Activated B cell treated with CpG ODN at 0.5 μM for 24 hours (primary cell): Measurements from ENCODE around the gene PIP5K1C. TPM values are rescaled to one million over a fixed set of nuclear protein-coding genes. Genes with fewer than 3 reads are reported as not detected.
A peak's percentile ranks its signal among the peaks of the same experiment; 100 is the strongest.

Experiments used
- ATAC-seq: fragments of 200-7000 bp; cut with Tn5 transposase; one replicate; pipeline ENCODE4 v1.10.0; 2021; ENCODE audit warnings: low read depth, mild to moderate bottlenecking, moderate library complexity
- CTCF ChIA-PET: fragments of 350-600 bp; sonication (Branson Sonifier 250); formaldehyde crosslinking; loops from one replicate; lab custom pipeline; 2021; ENCODE audit warnings: antibody characterized with exemption; lab: Charles Lee
- POLR2A ChIA-PET: fragments of 350-600 bp; sonication (Branson Sonifier 250); formaldehyde crosslinking; loops from one replicate; lab custom pipeline; 2021; ENCODE audit warnings: antibody characterized with exemption; lab: Charles Lee
- DNase-seq: peaks from one replicate; pipeline ENCODE4 v3.0.0; 2022
- H3K27ac Mint-ChIP-seq: one replicate; pipeline ENCODE4 v1.8.0; 2020; ENCODE audit warnings: mixed read lengths
- H3K27me3 Mint-ChIP-seq: one replicate; pipeline ENCODE4 v1.8.0; 2021; ENCODE audit warnings: mixed read lengths
- H3K36me3 Mint-ChIP-seq: one replicate; pipeline ENCODE4 v1.8.0; 2021; ENCODE audit warnings: low read depth, mixed read lengths
- H3K4me1 Mint-ChIP-seq: one replicate; pipeline ENCODE4 v1.8.0; 2021; ENCODE audit warnings: mixed read lengths
- H3K4me3 Mint-ChIP-seq: one replicate; pipeline ENCODE4 v1.8.0; 2020; ENCODE audit warnings: mild to moderate bottlenecking, mixed read lengths
- H3K9me3 Mint-ChIP-seq: one replicate; pipeline ENCODE4 v1.8.0; 2020; ENCODE audit warnings: mixed read lengths
- CTCF ChIP-seq: fragments of 200-600 bp; IDR thresholded peaks from one replicate; pipeline ENCODE4 v1.8.0; 2022; ENCODE audit warnings: antibody characterized with exemption, mild to moderate bottlenecking
- intact Hi-C: fragments of 100-400 bp; cut with micrococcal nuclease; formaldehyde crosslinking; loops from one replicate; pipeline ENCODE4 v1.15.1; 2024
- total RNA-seq: library from RNA; stranded (reverse); gene quantifications from 2 replicates; pipeline ENCODE4 v1.2.3, GENCODE V29; 2022

Gene PIP5K1C
- total RNA-seq, 1 donor from 2014 or later, result 31.1 TPM

- peak overlapping the region; percentile 77 for H3K4me3 Mint-ChIP-seq
These were observed 16.7 kb downstream of the PIP5K1C start for GRCh38 chr19:3683405-3684053.

GRCh38 chr19:3682741-3683404 lies 17.4 kb downstream of the PIP5K1C start:
- ChIA-PET POLR2A (interaction anchor here (0.7 to 1.5 kb wide), 2 partner anchors 15 to 16 kb away, joined by 5 to 8 read pairs; no protein-coding TSS in a partner anchor), CTCF (no interaction called here)
- ATAC-seq (no peak), DNase-seq (no peak)
- Mint-ChIP-seq H3K4me1 (peaks cover 34% of the 10 kb centered on the region), H3K27ac (peak overlapping the region; percentile 63), H3K9me3 (no peaks in the 10 kb centered on the region), H3K27me3 (no peaks in the 10 kb centered on the region), H3K36me3 (peaks cover 6% of the 10 kb centered on the region), H3K4me3 (no peak overlapping the region)
- intact Hi-C loops, result no loop called here
- TF ChIP-seq CTCF, result no peak

More at GRCh38 chr19:3683405-3684053, 16.7 kb downstream of the PIP5K1C start:
- peaks cover 6% of the 10 kb centered on the region for H3K36me3 Mint-ChIP-seq
- ATAC-seq (peak; percentile 9), DNase-seq (no peak)
- ChIA-PET POLR2A (interaction anchor here (0.6 to 1.5 kb wide), 2 partner anchors 14 to 180 kb away, joined by 6 to 8 read pairs; no protein-coding TSS in a partner anchor), CTCF (interaction anchor here (1.0 kb wide), 1 partner anchor 14 kb away, joined by 4 read pairs; no protein-coding TSS in a partner anchor)
- no peaks in the 10 kb centered on the region for H3K27me3 Mint-ChIP-seq
- H3K27ac Mint-ChIP-seq, result peak overlapping the region; percentile 70
- no peak for TF ChIP-seq CTCF
- intact Hi-C loops, result loop anchor here (1.0 kb wide), 1 partner anchor 17 kb away; the partner anchor contains the start of gene PIP5K1C
- no peaks in the 10 kb centered on the region for H3K9me3 Mint-ChIP-seq
- H3K4me1 Mint-ChIP-seq, result peaks cover 37% of the 10 kb centered on the region

GRCh38 chr19:3682286-3682685 lies 18.0 kb downstream of the PIP5K1C start:
- no peak for TF ChIP-seq CTCF
- intact Hi-C loops, result no loop called here
- ATAC-seq (no peak), DNase-seq (no peak)
- Mint-ChIP-seq H3K27ac (no peak overlapping the region), H3K27me3 (no peaks in the 10 kb centered on the region), H3K4me1 (peaks cover 31% of the 10 kb centered on the region), H3K36me3 (peaks cover 6% of the 10 kb centered on the region), H3K9me3 (no peaks in the 10 kb centered on the region), H3K4me3 (no peak overlapping the region)
- CTCF ChIA-PET, result no interaction called here
- POLR2A ChIA-PET, result interaction anchor here (0.6 to 0.7 kb wide), 4 partner anchors 17 to 287 kb away, joined by 4 to 5 read pairs (median 5); no protein-coding TSS in a partner anchor

- ChIA-PET POLR2A (no interaction called here), CTCF (no interaction called here)
- intact Hi-C loops, result no loop called here
- Mint-ChIP-seq H3K4me1 (peaks cover 29% of the 10 kb centered on the region), H3K27me3 (no peaks in the 10 kb centered on the region), H3K4me3 (no peak overlapping the region), H3K27ac (no peak overlapping the region), H3K36me3 (peaks cover 6% of the 10 kb centered on the region), H3K9me3 (no peaks in the 10 kb centered on the region)
- DNase-seq, result no peak
- TF ChIP-seq CTCF, result no peak
- no peak for ATAC-seq
These were observed 19.3 kb downstream of the PIP5K1C start for GRCh38 chr19:3680939-3681338.

- POLR2A ChIA-PET, result no interaction called here
- Mint-ChIP-seq H3K36me3 (peaks cover 11% of the 10 kb centered on the region), H3K27ac (no peak overlapping the region), H3K9me3 (no peaks in the 10 kb centered on the region), H3K4me1 (peaks cover 26% of the 10 kb centered on the region), H3K27me3 (no peaks in the 10 kb centered on the region), H3K4me3 (no peak overlapping the region)
- intact Hi-C loops, result no loop called here
- ATAC-seq (no peak), DNase-seq (no peak)
- CTCF ChIA-PET, result no interaction called here
- TF ChIP-seq CTCF, result no peak
These were observed 20.7 kb downstream of the PIP5K1C start for GRCh38 chr19:3679581-3679980.
